Non-pigmented ciliary epithelial cell (primary cell): ENCODE measurements around the gene GMDS.

Experiments used
- DNase-seq: peaks from one replicate; pipeline ENCODE4 v3.0.0-alpha.2; 2010; ENCODE audit warnings: low read depth

The GMDS gene

DNA sequence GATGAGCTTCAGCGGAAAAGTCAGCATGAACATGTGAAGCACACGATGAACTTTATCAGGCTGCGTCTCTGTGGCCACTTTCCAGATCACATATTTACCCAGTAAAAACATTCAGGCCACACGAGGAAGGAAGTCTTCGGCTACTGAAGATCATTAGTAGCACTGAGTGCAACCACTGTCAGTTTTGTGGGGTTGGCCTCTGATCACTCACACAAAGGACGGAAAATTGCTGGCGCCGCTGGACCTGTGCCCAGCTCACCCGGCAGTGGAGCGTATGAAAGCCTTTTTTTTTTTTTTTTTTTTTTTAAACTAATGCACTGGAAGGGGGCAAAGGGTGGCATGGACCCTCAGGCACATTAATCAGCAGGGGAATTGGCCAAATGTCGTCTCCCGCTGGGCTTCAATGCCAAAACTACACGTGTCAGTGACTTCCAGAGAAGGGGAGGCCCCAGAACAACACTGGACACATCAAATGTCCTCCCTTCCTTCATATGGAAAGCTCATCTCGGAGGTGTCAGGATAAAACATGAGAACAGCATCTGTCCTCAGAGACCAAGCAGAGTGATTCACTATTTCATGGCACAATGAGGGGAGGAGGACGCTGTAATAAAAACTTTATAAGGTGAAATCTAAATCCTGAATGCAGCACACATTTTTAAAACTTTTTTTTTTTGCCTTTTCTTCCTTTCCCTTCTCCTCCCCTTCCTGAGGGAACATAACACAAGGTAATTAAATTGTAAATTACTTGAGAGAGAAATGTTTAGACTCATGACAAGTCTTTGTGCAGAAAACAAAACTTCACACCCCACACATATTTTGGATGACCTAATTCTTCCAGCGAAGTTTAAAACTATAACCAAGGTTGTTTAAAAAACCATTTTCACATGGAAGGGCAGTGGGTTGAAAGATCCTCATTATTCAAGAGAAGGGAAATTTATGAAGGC lies 412.3 kb downstream of the GMDS start:
- no peak for DNase-seq

DNA sequence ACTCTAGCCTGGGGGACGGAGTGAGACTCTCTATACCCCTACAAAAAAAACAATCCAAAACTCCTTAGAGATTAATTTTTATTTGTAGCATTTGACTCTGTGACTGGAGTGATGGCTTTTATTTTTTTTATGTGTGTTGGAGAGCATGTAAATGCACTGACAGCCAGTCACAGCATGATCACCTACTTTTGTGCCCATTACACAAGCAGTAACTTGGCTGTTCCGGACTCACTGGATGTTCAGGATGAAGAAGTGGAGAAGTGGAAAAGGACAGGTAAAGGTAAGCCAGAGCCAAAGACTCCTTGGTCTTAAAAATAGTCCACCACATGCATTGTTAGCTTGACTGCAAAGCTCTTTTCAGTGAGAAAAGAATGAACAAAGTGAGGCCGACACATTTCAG lies 413.0 kb downstream of the GMDS start:
- DNase-seq, result no peak

DNA sequence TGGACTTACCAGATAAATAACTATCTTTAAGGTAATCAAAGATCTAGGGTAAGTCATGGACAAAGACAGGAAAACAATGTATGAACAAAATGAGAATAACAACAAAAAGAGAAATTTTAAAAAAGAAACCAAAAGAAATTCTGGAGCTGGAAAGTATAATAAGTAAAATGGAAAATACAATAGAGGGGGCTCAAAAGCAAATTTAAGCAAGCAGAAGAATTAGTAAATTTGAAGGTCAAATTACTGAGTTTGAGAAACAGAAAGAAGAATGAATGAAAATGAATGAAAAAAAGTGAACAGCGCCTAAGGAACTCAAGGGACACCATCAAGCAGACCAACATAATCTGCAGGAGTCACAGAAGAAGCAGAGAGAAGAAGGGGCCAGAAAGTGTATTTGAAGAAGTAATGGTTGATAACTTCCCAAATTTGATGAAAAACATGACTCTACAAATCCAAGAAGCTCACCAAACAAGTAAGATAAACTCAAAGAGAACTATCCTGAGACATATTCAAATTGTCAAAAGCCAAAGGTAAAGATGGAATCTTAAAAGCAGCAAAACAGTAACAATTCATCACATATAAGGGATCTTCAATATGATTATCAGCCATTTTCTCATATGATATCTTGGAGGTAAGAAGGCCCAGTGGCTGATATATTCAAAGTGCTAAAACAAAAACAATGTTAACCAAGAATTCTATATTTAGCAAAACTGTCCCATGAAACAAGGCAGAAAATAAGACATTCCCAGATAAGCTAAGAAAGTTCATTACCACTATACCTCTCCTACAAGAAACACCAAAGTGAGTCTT lies 417.2 kb downstream of the GMDS start:
- no peak for DNase-seq

GRCh38 chr6:1825926-1826325 lies 419.5 kb downstream of the GMDS start:
- no peak for DNase-seq

DNA sequence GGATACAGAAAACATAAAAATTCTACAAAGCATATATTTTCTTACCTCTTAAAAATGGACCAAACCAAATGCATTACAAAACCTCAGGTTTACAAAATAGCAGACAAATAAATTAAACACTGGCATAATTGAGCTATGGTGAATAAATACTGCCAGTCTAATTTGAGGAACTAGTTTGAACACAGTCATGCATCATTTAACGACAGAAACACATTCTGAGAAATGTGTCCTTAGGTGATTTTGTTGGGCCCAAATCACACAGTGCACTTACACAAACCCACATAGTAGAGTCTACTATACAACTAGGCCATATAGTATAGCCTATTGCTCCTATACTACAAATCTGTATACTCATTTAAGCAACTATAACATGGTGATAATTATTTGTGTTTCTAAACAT lies 420.1 kb downstream of the GMDS start:
- DNase-seq, result no peak

DNA sequence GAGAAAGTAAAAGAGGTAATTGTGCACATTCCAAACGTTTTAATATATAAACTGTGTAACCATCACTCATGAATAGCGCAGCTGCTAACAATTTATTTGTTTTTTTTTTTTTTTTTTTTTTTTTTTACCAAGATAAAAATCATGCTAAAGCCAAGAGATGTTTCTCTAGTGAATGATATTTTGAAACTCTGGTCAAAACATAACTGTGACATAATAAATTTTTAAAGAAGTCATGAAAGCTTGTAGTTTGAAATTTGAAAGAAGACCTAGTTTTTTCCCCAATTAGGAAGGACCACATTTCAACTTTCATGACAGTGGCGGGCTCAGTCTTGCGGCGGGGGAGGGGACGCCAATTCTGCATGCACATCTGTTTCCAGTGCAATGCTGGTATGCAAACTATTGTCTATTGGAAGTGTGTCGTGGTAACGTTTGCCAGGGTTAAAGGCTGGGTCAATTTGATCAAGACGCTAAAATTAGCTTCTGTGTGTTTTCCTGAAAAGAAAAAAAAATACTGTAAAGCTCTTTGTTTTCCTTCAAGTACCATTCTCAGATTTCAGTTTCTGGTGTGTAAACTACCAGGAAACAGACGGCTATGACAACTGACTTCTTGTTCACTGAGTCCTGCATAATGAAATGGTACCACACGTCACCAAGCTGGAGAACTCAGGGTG lies 423.8 kb downstream of the GMDS start:
- DNase-seq, result no peak

- no peak for DNase-seq
Measured at GRCh38 chr6:1821164-1821512, 424.3 kb downstream of the GMDS start.

- no peak for DNase-seq
Measured at GRCh38 chr6:1820714-1821113, 424.7 kb downstream of the GMDS start.

- no peak for DNase-seq
Measured at GRCh38 chr6:1820165-1820564, 425.2 kb downstream of the GMDS start.

- DNase-seq, result no peak
Measured at GRCh38 chr6:1819007-1819406, 426.4 kb downstream of the GMDS start.

DNA sequence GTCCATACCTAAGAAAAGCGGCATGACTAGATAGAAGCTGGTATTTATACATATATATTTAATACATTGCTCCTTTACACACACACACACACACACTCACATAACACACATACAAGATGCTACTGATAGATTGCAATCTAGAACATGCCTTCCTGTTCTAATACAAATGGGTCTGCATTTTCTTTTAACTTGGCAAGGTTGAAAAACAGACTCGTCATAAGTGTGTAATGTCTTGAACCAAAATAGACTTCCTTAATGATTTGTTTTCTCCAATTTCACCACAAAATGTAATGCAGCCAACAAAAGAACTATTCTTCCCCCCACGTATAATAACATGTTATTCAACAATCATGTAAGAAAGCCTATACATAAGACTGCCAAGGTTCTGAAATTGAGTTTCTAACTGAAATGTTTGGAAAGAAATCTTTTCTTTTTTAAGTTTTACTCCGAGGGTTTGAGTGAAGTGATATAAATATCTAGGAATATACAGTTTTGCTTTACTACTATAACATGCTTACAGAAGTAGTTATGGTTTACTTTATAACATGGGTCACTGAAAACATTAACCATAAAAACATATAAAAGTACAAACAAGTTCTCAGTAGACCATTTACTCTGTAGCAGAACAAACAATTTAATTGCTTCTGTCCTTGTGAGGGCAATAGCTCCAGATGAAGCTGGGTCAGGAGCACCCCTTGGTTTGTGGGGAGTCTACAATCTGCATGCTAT lies 428.2 kb downstream of the GMDS start:
- DNase-seq, result no peak

DNA sequence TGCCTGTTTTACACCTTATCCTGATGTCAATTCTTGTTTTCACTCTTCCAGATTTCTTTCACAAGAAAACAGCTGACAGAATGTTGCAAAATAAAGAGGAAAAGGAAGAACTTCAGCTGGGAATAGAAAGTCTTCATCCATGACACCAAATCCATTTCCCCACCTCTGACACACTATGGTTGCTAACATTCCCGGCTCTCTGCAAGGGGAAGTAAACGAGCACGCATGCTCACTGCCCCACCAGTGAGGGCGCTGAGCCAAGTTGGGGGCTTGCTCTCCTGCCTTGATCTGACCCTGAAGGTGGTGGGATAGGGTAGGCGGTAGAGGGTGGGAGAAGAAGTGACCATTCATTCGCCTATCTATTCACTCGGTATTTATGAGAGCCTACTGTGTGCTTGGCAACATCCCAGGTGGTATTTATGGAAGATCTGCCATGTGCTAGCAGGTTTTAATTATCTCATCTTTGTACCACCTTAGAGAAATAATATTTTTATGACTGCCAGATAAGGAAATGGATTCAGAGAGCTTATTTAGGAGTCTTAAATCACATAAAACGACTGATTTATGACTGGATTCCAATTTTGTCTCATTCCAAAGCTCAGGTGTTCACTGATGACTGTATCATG lies 429.5 kb downstream of the GMDS start:
- no peak for DNase-seq

DNA sequence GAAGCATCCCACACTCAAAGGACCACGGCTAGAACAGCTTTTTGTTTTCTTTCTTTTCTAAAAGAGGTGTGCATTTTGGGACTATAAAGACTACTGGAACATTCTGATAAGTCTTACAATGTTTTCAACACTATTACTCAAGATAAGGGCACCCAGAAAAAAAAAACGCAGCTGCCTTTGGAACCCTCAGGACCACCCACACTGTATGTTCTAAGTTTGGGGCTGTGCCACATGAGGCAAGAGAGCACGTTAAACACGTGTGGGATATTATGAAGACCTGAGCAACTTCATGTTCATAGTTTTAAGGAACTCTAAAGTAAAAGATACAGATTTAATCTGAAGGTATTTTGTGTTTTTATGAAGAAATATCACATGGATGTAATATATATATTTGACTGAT lies 431.1 kb downstream of the GMDS start:
- DNase-seq, result no peak

DNA sequence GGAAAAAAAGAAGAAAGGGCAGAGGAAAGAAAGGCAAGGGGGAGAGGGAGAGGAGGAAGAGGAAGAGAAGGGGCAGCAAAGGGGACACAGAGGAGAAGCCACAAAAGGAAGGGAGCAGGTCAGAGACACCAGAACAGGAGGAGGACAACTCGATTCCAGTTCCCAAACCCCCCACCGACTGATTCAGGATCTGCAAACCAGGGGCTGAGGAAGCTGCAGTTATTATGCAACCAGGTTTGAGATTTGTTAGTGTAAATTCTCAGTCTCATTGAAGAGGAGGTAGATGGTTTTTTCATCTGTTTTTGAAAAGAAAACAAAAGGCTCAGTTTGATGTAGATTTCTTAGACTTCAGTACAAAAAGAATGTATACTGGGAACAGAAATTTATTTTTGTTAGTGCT lies 432.9 kb downstream of the GMDS start:
- DNase-seq, result no peak

DNA sequence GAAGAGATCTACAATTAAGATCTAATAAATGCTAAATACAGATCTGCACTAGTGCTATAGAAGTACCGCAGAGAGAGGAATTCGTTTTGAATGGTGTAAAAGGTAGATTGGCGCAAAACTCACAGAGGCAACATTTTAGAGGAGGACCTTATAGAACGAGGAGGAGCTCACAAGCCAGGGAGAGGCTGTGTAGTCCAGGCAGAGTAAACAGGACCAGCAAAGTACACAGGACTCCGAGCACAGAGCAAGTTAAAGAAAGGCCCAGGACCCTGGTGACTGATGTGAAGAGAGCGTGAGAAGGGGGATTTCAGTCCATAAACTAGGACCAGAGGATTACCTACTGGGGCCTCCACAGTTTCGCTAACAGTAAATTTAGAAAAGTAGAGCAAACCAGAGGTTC lies 433.4 kb downstream of the GMDS start:
- no peak for DNase-seq

DNA sequence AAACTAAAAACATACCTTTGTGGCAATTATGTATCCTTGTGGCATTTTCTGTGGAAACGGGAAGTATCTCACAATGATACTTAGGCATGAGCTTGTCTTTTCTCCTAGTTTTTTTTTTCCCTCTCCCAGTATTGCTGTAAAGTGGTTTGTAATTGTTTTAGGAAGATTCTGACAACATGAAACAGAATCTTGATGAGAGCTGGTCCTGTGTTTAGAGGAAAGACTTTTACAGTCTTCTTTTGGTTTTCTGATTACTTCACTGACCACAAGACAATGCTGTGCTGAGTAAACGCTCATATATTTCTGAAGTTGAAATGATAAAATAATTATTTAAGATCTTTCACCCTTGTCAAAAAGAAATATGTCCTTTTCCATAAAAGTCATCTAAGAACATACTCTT lies 434.5 kb downstream of the GMDS start:
- no peak for DNase-seq

GRCh38 chr6:1809291-1809988 lies 436.0 kb downstream of the GMDS start:
- DNase-seq, result no peak

GRCh38 chr6:1806935-1807334 lies 438.5 kb downstream of the GMDS start:
- no peak for DNase-seq

DNA sequence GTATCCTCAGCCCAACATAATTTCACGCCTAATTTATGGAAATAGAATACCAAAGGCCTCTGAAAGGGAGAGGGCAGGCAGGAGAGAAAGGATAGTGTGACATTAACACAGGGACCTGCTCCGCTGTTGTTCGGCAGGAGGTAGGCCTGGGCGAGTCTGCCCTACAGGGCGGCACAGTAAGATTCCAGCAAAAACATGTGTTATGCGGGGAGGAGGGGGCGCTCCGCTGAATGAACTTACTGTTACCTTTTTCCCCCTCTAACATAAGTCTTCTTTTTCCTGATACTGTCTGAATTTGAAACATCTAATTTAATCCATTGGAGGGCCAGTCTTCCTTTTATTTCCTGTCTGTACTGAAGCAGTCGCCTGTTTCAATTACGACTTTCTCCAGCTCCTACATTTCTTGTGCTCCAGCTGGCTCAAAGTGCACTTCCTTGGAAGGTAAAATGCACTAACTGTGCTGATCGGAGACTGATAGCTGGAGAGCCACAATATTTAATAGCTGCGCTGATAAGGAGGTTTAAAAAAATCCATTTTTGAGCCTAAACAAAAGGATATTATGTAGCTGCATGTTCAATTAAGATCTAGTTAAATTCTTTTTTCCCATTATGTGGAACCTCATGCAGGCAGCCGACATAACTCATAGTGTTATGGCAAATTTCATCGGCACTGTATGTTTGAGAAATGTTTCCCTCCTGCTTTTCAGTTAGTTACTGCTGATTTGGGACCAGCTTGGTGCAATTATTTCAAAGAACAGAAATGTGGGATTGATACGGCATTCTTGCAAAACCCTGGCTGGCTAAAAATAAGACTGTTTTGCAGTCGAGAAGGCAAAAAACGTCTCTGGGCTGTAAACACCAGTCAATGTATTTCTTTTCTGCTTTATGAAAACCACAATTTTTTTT lies 442.7 kb downstream of the GMDS start:
- no peak for DNase-seq

- no peak for DNase-seq
Measured at GRCh38 chr6:1801401-1801800, 444.0 kb downstream of the GMDS start.
